HepG2 (cell line): ENCODE measurements around the gene PHB1. TPM values are rescaled to one million over a fixed set of nuclear protein-coding genes. Genes with fewer than 3 reads are reported as not detected.

Experiments
- ARID2 ChIP-seq: sonication (generic); formaldehyde crosslinking; IDR thresholded peaks from 2 replicates; pipeline ENCODE4 v1.8.1; 2022; ENCODE audit warnings: mild to moderate bottlenecking, missing genetic modification reagents, borderline replicate concordance
- CSRNP1 ChIP-seq: sonication (generic); formaldehyde crosslinking; IDR thresholded peaks from 2 replicates; pipeline ENCODE4 v1.8.1; 2023; ENCODE audit warnings: mild to moderate bottlenecking, missing genetic modification reagents
- ETV5 ChIP-seq: IDR thresholded peaks from 2 replicates; pipeline ENCODE4 v1.6.1; 2018; ENCODE audit warnings: missing biosample characterization, missing genetic modification reagents, inconsistent platforms, borderline replicate concordance
- HINFP ChIP-seq: sonication (generic); formaldehyde crosslinking; IDR thresholded peaks from 2 replicates; pipeline ENCODE4 v1.4.0; 2020; ENCODE audit warnings: low read depth, mild to moderate bottlenecking, missing genetic modification reagents
- HNRNPH1 ChIP-seq: fragments of 200-400 bp; formaldehyde crosslinking; optimal IDR thresholded peaks from 2 replicates; pipeline ENCODE3; 2017; ENCODE audit warnings: mild to moderate bottlenecking, low read depth, low read length
- JUN ChIP-seq: sonication (generic); formaldehyde crosslinking; IDR thresholded peaks from 2 replicates; pipeline ENCODE4 v1.4.0; 2020; ENCODE audit warnings: mild to moderate bottlenecking, missing genetic modification reagents
- KAT8 ChIP-seq: IDR thresholded peaks from 2 replicates; pipeline ENCODE4 v1.6.1; 2016; ENCODE audit warnings: missing genetic modification reagents, missing compliant biosample characterization
- LBX2 ChIP-seq: sonication (generic); formaldehyde crosslinking; IDR thresholded peaks from 2 replicates; pipeline ENCODE4 v1.5.0; 2020; ENCODE audit warnings: missing genetic modification reagents, mild to moderate bottlenecking, borderline replicate concordance
- NR3C1 ChIP-seq: sonication (generic); formaldehyde crosslinking; IDR thresholded peaks from 2 replicates; pipeline ENCODE4 v1.4.0; 2020; ENCODE audit warnings: missing genetic modification reagents
- SRSF4 ChIP-seq: fragments of 200-400 bp; formaldehyde crosslinking; IDR thresholded peaks from one replicate; pipeline ENCODE4 v1.6.1; 2018; ENCODE audit warnings: mild to moderate bottlenecking, low read depth, low read length, moderate library complexity; ENCODE audit not compliant: poor library complexity, severe bottlenecking
- TSC22D2 ChIP-seq: sonication (generic); formaldehyde crosslinking; IDR thresholded peaks from 2 replicates; pipeline ENCODE4 v1.5.1; 2020; ENCODE audit warnings: missing genetic modification reagents, mild to moderate bottlenecking, borderline replicate concordance
- ZBTB42 ChIP-seq: sonication (generic); formaldehyde crosslinking; IDR thresholded peaks from 2 replicates; pipeline ENCODE4 v1.5.0; 2020; ENCODE audit warnings: mild to moderate bottlenecking, missing genetic modification reagents
- ZNF558 ChIP-seq: sonication (generic); formaldehyde crosslinking; IDR thresholded peaks from 2 replicates; pipeline ENCODE4 v1.9.0; 2022; ENCODE audit warnings: mild to moderate bottlenecking, missing genetic modification reagents, borderline replicate concordance
- ZSCAN12 ChIP-seq: sonication (generic); formaldehyde crosslinking; IDR thresholded peaks from 2 replicates; pipeline ENCODE4 v1.9.0; 2021; ENCODE audit warnings: mild to moderate bottlenecking, missing genetic modification reagents
- polyA plus RNA-seq, 8 experiments: library from polyadenylated mRNA; depleted of rRNA in 3 of 8; stranded (reverse) in 7 of 8; unstranded in 1 of 8; fragments of >200 nt; fragmentation: Illumina TruSeq in 4 of 8; extraction: Trizol in 4 of 8; gene quantifications; 2 replicates each; pipeline versions ENCODE4 v1.2.1 to v1.2.3, GENCODE V29; 2011 to 2016; ENCODE audit warnings: low read depth in 4 of 8, missing spikeins in 1 of 8, mixed read lengths in 1 of 8; ENCODE audit not compliant: insufficient read depth in 1 of 8
- total RNA-seq, 5 experiments: library from RNA; depleted of rRNA; stranded (reverse); fragments of >200 nt; fragmentation: Illumina TruSeq; extraction: Trizol; gene quantifications; 2 replicates each; pipeline ENCODE4 v1.2.3, GENCODE V29; 2016; ENCODE audit warnings: low read depth in 1 of 5
- TF ChIP-seq, protein P1 (sequence below): sonication (generic); formaldehyde crosslinking; IDR thresholded peaks from 2 replicates; pipeline ENCODE4 v1.4.0; 2020; ENCODE audit warnings: missing genetic modification reagents, mild to moderate bottlenecking, borderline replicate concordance
- TF ChIP-seq, protein P2 (sequence below): sonication (generic); formaldehyde crosslinking; IDR thresholded peaks from 2 replicates; pipeline ENCODE4 v1.4.0; 2020; ENCODE audit warnings: missing genetic modification reagents, borderline replicate concordance

The PHB1 gene
- total and polyA plus RNA-seq, 2 of the 13 experiments (the other 11 are each of a cell fraction or from before 2014, with no cell fraction given): 515 to 688 TPM

DNA sequence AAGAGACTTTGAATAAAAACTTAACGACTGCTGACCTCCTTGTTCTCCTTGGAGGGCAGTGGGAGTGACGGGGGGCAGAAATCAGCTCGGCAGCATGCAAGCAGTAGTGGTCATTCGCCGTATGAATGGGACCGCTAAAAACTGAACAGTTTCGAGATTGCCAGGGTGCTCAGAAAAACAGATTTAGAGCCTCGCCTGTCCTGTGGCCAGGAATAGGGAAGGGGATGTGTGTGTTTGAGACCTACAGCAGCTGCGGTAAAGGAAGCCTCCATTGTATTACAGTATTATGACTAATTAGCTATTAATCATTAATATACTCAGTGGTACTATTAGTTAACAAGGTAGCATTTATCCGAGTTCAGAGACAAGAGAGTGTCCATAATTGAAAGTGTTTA, 52.0 kb downstream of the PHB1 start (continued):
- TF ChIP-seq, protein P1, sequence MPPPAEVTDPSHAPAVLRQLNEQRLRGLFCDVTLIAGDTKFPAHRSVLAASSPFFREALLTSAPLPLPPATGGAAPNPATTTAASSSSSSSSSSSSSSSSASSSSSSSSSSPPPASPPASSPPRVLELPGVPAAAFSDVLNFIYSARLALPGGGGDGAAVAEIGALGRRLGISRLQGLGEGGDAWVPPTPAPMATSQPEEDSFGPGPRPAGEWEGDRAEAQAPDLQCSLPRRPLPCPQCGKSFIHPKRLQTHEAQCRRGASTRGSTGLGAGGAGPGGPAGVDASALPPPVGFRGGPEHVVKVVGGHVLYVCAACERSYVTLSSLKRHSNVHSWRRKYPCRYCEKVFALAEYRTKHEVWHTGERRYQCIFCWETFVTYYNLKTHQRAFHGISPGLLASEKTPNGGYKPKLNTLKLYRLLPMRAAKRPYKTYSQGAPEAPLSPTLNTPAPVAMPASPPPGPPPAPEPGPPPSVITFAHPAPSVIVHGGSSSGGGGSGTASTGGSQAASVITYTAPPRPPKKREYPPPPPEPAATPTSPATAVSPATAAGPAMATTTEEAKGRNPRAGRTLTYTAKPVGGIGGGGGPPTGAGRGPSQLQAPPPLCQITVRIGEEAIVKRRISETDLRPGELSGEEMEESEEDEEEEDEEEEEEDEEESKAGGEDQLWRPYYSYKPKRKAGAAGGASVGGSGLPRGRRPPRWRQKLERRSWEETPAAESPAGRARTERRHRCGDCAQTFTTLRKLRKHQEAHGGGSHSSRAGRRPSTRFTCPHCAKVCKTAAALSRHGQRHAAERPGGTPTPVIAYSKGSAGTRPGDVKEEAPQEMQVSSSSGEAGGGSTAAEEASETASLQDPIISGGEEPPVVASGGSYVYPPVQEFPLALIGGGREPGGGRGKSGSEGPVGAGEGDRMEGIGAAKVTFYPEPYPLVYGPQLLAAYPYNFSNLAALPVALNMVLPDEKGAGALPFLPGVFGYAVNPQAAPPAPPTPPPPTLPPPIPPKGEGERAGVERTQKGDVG: no peak
- TF ChIP-seq HNRNPH1 (no peak), JUN (no peak), HINFP (CRISPR knock-in tag) (no peak), NR3C1 (CRISPR knock-in tag) (no peak), ZSCAN12 (CRISPR knock-in tag) (no peak), SRSF4 (no peak), ZNF558 (no peak), KAT8 (CRISPR knock-in tag) (no peak), LBX2 (CRISPR knock-in tag) (no peak), ZBTB42 (CRISPR knock-in tag) (no peak), ETV5 (CRISPR knock-in tag) (no peak), CSRNP1 (CRISPR knock-in tag) (0 out of 2 replicates have a peak, but pooled peaks have one; percentile 34), TSC22D2 (no peak), ARID2 (CRISPR knock-in tag) (no peak)
- TF ChIP-seq, protein P2, sequence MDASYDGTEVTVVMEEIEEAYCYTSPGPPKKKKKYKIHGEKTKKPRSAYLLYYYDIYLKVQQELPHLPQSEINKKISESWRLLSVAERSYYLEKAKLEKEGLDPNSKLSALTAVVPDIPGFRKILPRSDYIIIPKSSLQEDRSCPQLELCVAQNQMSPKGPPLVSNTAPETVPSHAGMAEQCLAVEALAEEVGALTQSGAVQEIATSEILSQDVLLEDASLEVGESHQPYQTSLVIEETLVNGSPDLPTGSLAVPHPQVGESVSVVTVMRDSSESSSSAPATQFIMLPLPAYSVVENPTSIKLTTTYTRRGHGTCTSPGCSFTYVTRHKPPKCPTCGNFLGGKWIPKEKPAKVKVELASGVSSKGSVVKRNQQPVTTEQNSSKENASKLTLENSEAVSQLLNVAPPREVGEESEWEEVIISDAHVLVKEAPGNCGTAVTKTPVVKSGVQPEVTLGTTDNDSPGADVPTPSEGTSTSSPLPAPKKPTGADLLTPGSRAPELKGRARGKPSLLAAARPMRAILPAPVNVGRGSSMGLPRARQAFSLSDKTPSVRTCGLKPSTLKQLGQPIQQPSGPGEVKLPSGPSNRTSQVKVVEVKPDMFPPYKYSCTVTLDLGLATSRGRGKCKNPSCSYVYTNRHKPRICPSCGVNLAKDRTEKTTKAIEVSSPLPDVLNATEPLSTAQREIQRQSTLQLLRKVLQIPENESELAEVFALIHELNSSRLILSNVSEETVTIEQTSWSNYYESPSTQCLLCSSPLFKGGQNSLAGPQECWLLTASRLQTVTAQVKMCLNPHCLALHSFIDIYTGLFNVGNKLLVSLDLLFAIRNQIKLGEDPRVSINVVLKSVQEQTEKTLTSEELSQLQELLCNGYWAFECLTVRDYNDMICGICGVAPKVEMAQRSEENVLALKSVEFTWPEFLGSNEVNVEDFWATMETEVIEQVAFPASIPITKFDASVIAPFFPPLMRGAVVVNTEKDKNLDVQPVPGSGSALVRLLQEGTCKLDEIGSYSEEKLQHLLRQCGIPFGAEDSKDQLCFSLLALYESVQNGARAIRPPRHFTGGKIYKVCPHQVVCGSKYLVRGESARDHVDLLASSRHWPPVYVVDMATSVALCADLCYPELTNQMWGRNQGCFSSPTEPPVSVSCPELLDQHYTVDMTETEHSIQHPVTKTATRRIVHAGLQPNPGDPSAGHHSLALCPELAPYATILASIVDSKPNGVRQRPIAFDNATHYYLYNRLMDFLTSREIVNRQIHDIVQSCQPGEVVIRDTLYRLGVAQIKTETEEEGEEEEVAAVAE (CRISPR knock-in tag): 0 out of 2 replicates have a peak, but pooled peaks have one; percentile 9
